ENCODE results near the gene UBA6.
A peak's percentile ranks its signal among the peaks of the same experiment; 100 is the strongest.
"Not testable (repeated sequence)": the region's sequence is repeated elsewhere in the genome, so short reads cannot be mapped to it uniquely, and the experiment has no call there.

The UBA6 gene

GRCh38 chr4:67700738-67701516 lies at the start of gene UBA6:
Gene UBA6 (minus strand): TSS chr4:67701155. CDS start chr4:67701119, 36 bp downstream.
- DNase-seq: peak; percentile 94

DNA sequence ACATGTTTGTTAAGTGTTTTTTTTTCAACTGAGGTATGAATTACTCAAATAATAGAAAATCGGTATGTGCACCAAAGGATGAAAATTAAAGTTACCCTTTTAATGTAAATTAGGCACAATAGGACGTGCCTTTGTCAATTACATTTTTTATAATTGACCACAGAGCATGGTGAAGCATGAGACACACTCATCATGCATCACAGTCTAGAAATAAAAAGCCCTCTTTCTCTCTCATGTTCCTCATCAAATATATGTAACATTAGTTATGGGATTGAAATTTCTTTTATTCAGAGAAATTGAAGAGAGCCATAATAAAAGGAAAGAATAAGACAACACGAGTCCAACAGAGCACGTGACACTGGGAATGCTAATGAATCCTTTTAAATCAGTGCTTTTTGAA lies 49.7 kb upstream of the UBA6 start:
- DNase-seq: no peak

GRCh38 chr4:67749286-67749685 lies 48.3 kb upstream of the UBA6 start:
- DNase-seq: no peak

DNA sequence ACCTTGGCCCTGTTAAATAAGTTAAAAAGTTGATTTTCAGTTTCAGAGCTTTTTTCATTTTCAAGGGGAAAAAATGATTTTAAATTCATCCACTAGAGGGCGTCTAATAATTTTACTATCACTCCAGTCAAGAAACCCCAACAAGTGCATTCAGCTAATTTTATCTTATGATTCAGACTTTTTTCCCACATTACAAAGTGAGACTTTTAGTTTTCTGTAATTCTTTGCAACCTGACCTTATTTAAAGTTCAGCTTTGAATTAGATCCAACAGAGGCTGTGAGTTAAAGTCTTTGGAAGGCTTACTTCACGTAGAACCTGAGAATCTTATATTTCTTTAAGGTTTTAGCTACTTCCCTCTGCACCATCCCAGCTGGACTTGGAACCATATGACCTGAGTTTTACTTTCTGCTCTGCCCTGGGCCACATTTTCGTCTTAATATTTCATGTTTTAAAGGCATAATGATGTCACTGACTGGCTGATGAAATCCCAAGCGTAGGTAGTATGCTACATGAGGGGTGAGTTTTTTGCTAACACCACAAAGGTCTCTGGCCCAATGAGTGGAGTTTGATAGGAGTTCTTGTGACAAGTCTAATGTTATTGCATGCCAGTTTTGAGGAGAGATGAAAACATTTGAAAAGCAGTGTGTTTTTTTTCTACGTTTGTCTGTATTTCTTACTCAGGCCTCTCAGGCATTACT lies 46.0 kb upstream of the UBA6 start:
- peak; percentile 51 for DNase-seq

DNA sequence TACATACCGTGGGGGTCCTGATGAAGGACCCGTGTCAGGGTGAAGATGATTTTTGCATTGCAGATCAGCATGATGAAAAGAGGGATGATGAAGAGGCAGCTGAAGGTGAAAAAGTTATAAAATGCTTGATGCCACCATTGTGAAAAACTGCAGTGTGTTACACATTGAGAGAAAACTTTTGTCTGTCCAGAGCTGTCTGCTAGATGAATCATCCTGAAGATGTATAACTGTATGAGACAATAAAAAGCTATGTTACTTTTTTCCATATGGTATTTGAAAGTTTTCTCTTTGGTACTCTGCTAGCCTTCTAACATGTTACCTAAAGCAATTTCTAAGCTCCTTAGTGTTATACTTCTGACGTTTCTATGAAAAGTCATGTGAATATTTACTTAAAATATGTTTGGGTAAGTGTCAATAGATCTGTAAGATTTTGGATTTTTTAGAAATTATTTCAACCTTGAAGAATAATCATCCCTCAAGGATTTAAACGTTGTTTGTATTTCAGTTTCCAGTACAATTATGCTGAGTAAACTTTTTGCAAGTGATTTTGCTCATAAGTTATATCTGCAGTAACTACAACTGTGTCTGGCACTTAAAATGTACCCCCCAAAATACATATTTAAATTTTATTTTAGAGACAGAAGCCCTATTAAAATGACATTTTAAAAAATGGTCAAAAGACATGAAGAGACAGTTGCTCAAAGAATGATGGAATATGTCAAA lies 43.8 kb upstream of the UBA6 start:
- no peak for DNase-seq

- DNase-seq: no peak
Observed at GRCh38 chr4:67743194-67743593, 42.2 kb upstream of the UBA6 start.

DNA sequence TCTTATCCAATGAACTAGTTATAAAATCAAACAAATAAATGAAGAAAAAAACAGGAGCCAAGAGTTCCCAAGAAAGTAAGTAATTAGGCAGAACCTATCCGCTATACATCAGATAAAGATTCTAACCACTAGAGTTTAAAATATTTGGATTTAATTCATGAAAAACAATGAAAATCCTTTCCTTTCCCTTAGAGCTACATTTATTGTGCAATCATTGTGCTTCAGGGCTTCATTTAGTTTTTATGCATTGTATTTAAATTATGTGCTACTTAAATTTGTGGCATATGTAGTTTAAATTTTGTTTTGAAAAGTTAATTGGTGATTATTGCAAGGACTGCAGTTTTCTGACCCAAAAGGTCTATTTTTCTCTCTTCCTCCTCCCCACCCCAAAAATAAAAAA lies 35.3 kb upstream of the UBA6 start:
- no peak for DNase-seq

DNA sequence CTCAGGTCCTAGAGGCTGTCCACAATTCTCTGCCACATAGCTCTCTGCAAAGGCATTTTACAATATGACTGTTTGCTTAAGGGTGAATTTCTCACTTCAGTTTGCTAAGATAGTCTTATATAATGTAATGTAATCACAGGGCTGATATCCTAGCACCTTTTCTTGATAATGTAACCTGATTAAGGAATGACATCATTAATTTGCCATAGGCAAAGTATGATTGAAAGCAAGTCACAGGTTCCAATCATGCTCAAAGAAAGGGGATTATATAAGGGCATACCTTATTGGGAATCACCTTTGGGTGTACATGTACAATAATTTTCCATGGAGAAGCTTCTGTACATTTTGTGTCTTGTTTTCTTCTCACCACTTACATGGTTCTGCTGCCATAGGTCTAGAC lies 34.4 kb upstream of the UBA6 start:
- DNase-seq: no peak

GRCh38 chr4:67730511-67730910 lies 29.6 kb upstream of the UBA6 start:
- DNase-seq: not testable (repeated sequence)

- no peak for DNase-seq
Observed at GRCh38 chr4:67727124-67727850, 26.3 kb upstream of the UBA6 start.

DNA sequence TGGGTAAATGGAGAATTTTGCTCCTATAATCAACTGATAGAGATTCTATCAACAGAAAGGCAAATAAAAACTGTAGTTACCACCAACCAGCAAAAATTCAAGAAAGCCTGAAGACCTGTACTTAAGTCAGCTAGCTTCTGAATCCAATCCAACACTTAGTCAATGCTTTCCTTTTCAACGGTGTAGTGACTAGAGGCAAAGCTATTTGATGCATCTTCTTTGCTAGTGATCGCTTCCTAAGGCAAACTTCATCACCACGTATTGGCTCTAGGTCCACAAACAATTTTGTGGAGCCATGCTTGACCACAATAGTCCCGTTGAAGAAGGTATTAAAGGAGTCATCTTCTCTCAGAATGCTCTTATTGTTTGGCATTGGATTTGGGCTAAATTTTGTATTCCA lies 25.0 kb upstream of the UBA6 start:
- DNase-seq: no peak

DNA sequence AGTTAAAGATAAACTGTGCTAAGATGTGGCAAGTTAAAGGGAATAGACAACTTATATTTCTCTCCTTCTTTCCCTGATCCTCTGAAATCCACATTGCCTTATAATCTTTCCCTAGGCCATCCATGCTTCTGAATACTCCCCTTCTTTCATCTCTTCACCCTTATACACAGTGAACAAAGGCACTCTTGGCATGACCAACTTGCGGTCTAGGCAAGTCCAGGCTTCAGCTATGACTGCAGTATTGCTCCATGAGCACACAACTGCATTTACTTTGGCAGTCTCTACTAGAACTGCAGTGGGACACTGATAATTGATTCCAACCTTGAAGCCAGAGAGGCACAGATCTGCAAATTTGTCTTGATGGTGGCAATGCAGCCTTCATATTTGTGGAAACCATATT lies 24.2 kb upstream of the UBA6 start:
- DNase-seq: no peak

DNA sequence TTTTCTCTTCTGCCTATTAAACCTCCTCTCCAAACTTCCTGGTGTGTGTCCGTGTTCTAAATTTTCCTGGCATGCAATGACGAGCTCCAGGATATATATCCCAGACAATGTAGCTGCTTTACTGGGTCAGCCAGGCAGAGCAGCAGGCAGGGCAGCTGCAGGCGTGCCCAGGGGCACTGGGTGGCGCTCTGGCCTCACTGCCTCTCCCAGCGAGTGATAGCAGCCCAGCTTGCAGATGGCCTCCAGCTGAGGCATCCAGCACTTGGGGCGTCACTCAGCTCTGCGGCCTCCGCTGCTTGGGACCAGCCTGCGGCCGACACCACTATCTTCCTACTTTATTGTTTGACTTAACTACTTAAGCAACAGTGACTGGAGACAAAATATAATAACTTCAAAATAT lies 23.0 kb upstream of the UBA6 start:
- no peak for DNase-seq

DNA sequence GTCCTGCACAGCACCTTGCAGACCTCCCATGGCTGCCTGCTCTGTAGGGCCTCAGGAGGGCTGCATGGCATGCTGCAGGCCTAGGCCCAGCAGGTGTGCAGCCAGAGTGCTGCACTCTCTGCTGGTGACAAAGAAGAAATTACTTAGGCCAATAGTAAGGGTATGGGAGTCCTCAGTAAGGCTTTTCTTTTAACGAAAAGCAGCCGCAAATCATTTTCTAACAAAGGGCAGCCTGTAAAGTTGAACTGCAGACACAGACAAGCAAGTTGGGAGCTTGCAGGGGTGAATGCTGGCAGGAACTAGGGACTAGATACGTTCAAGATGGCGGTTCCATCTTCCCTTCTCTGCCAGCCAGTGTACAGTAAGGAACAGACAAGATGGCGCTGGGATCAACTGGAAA lies 22.4 kb upstream of the UBA6 start:
- no peak for DNase-seq

DNA sequence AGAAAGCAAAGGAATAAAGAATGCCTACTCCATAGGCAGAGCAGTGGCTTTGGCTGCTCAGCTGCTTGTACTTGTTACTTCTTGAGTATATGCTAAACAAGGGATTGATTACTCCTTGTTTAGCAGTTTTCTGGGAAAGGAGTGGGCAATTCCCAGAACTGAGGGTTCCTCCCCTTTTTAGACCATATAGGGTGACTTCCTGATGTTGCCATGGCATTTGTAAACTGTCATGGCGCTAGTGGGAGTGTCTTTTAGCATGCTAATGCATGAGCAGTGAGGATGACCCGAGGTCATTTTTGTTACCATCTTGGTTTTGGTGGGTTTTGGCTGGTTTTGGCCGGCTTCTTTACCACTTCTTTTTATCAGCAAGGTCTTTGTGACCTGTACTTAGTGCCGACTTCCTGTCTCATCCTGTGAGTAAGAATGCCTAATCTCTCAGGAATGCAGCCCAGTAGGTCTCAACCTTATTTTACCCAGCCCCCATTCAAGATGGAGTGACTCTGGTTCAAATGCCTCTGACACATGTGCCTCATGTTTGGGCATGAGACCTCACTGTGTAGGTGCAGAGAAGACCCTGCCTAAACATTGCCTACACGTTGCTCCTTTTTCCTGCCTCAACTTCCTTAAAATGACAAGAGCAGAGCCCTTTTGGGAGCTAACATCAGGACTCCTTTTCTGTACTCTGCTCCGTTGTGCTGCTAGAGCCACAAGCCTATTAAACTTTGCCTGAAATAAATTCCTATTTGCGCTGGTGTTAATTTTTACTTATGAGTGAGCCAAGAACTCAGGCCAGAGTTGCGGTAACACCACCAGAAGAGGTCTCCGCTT lies 21.0 kb upstream of the UBA6 start:
- DNase-seq: no peak

DNA sequence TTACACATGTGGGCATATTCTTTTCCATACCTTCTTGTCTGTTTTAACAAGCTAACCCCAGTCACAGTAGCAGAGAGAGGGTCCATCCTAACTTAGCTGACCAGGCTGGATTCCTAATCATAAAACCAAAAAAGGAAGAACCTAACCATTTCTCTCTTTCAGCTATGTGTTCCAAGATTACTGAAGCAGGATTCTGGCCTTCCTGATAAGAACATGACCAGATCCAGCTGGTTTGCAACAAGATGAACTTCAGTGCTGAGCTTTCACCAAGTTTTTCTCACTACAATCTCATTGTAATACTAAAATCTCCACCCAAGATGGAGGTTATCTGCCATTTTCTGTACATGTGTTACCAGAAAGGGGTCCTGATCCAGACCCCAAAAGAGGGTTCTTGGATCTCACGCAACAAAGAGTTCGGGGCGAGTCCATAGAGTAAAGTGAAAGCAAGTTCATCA lies 20.4 kb upstream of the UBA6 start:
- no peak for DNase-seq

- DNase-seq: no peak
Observed at GRCh38 chr4:67719953-67720617, 19.1 kb upstream of the UBA6 start.

DNA sequence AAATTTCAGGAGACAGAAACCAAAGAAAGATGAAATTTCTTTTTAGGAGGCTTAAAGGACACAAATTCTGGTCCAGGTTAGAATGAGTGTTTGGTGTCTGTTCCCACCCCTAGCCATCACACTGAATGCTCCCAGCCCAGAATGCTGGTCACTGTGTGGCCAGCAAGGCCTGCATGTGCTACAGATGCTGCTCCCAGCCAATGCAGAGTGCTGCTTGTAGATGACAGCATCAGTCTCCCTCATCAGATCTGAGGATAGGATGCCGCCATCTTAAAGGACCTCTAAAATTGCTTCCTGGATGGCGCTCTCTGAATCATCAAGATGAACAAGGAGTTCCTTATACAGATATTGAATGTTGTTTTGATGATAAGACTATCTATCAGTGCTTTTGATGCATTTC lies 17.9 kb upstream of the UBA6 start:
- DNase-seq: no peak

DNA sequence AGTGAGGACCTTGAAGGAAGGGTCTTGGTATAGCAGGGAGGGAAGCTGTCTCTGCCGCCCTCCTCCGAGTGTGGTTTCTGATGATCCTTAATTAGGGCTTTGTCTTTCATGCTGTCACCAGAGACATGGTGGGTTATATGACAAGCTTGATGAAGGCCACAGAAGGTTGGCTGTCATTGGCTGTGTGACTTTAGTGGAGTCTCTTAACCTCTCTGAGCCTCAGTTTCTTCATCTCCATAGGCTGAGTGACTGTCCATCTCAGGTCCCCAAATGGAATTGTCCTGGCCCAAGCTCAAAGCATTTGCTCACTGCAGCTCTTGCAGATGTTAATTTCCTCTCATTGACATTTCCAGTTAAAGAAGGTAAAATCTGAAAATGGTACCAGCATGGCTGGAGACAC lies 16.6 kb upstream of the UBA6 start:
- DNase-seq: no peak

DNA sequence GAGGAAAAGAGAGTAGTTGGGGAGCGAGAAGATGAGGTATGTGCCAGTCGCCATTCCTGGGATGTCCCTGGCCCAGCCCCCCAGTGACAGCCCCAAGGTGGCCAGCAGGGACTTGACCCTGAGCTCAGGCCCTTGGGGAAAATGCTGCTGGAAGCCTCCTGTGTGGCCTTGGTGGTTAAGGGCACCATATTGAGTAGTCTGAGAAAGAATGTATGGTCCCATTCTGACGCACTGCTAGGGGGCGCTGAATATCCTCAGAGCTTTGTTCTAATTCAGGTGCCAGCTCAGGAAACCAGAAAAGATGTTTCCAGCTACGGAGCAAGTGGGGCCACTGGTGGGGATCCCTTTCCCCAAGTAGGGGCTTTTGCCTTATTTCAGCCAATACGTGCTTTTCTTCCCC lies 14.0 kb upstream of the UBA6 start:
- no peak for DNase-seq

DNA sequence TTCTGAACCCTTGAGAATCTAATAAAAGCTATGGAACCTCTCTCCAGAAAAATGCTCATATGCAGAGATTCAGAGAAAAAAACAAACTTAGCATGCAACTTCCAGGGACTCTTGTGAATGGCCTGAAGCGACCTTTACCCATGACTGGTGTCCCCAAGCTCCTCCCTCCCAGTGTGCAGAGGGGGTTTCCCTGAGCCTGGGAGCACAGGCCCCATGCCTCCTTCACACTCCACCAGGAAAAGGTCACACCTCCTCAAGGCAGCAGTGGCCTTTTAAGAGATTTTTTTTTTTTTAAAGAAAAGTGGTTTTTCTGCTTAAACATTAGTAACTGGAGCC lies 13.3 kb upstream of the UBA6 start:
- no peak for DNase-seq

Data from CD4-positive, alpha-beta T cell treated with Interleukin-17A for 1 hour (primary cell).